Colonic mucosa (tissue), 4 donors: Measurements from ENCODE around the gene GTPBP3. TPM values are rescaled to one million over a fixed set of nuclear protein-coding genes. Genes with fewer than 3 reads are reported as not detected.
"Not testable (repeated sequence)": the region's sequence is repeated elsewhere in the genome, so short reads cannot be mapped to it uniquely, and the experiment has no call there.

Experiments
- DNase-seq: peaks from one replicate; pipeline ENCODE4 v3.0.0-alpha.2; 2020
- H3K27ac ChIP-seq: fragments of 200-600 bp; one replicate; pipeline ENCODE4 v1.8.0; 2021
- H3K27me3 ChIP-seq: fragments of 200-600 bp; one replicate; pipeline ENCODE4 v1.8.0; 2021
- H3K36me3 ChIP-seq: fragments of 200-600 bp; one replicate; pipeline ENCODE4 v1.8.0; 2021
- H3K4me1 ChIP-seq: fragments of 200-600 bp; one replicate; pipeline ENCODE4 v1.8.0; 2021; ENCODE audit warnings: mild to moderate bottlenecking
- H3K4me3 ChIP-seq: fragments of 200-600 bp; one replicate; pipeline ENCODE4 v1.8.0; 2021
- H3K9ac ChIP-seq, 2 donors: one replicate each; pipeline ENCODE4 v1.7.0; 2013; ENCODE audit warnings: control low read depth in 2 of 2, low read depth in 2 of 2, low read length in 2 of 2
- H3K9me3 ChIP-seq: fragments of 200-600 bp; one replicate; pipeline ENCODE4 v1.8.0; 2021
- intact Hi-C: fragments of 100-400 bp; cut with DNase I; formaldehyde crosslinking; loops from one replicate; pipeline ENCODE4 v1.14.1; 2022
- total RNA-seq, 2 donors: library from RNA; stranded (reverse); fragmentation: NEBNext Ultra II Directional in 1 of 2; extraction: Animal tissue kit (Norgen Biotek cat#: 25700) in 1 of 2; gene quantifications; one replicate each; pipeline ENCODE4 v1.2.1, GENCODE V29; 2021
- TF ChIP-seq, protein P1 (sequence below): fragments of 200-600 bp; IDR thresholded peaks from one replicate; pipeline ENCODE4 v1.8.0; 2022; ENCODE audit warnings: antibody characterized with exemption, mild to moderate bottlenecking
- donor health status: healthy.
- donor health status: DM: no; HTN: no; CAD: no.
- donor health status: DM: no; HTN: no; CAD: no.

The GTPBP3 gene
- total RNA-seq, 2 donors from 2014 or later: 15.4 to 26.9 TPM

DNA sequence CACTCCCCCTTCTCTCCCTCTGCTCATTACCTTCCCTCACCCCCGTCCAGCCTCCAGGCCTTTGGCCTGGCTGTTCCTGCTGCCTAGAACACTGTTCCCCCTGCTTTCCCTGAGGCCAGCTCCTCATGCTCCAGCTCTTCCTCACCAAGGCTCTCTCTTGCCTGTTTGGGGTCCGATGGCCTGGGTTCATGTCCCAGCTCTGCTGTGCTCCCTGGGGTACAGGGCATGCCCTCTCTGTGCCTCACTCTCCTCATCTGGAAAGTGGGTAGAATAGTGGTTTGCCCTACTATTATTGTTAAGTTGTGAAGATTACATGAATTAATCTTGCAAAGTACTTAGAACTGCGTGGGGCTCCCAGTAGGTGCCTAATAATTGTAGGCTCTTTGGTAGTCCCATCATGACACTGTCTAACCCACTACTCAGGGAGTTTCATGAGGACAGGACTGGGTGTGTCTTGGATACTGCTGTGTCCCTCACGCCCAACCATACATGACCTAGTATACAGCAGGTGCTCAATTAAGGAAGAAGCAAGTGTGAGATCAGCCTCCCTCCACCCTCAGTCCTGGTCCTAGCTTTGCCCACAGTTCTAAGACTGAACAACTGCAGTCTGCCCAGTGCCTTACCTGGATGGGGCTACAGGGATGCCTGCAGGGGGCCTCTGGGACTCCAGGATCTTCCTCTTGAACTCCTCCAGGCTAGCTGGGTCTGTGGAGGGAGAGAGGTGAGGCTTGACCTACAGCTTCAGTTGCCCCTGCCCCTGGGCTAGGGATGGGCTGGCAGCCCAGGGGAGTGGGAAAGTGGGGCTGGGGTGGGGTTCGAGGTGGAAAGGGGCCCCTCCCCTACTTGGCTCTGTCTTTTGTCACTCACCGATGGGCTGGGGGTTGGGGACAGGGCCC, 22.8 kb downstream of the GTPBP3 start:
- H3K27me3 ChIP-seq: no peaks in the 10 kb centered on the region
- H3K27ac ChIP-seq: no peak overlapping the region
- H3K4me1 ChIP-seq: no peaks in the 10 kb centered on the region
- TF ChIP-seq, protein P1, sequence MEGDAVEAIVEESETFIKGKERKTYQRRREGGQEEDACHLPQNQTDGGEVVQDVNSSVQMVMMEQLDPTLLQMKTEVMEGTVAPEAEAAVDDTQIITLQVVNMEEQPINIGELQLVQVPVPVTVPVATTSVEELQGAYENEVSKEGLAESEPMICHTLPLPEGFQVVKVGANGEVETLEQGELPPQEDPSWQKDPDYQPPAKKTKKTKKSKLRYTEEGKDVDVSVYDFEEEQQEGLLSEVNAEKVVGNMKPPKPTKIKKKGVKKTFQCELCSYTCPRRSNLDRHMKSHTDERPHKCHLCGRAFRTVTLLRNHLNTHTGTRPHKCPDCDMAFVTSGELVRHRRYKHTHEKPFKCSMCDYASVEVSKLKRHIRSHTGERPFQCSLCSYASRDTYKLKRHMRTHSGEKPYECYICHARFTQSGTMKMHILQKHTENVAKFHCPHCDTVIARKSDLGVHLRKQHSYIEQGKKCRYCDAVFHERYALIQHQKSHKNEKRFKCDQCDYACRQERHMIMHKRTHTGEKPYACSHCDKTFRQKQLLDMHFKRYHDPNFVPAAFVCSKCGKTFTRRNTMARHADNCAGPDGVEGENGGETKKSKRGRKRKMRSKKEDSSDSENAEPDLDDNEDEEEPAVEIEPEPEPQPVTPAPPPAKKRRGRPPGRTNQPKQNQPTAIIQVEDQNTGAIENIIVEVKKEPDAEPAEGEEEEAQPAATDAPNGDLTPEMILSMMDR: no peak
- H3K36me3 ChIP-seq: no peaks in the 10 kb centered on the region
- H3K9me3 ChIP-seq: no peaks in the 10 kb centered on the region
- H3K4me3 ChIP-seq: no peak overlapping the region
- intact Hi-C loops: no loop called here
- DNase-seq: no peak
- no peak overlapping the region for H3K9ac ChIP-seq

DNA sequence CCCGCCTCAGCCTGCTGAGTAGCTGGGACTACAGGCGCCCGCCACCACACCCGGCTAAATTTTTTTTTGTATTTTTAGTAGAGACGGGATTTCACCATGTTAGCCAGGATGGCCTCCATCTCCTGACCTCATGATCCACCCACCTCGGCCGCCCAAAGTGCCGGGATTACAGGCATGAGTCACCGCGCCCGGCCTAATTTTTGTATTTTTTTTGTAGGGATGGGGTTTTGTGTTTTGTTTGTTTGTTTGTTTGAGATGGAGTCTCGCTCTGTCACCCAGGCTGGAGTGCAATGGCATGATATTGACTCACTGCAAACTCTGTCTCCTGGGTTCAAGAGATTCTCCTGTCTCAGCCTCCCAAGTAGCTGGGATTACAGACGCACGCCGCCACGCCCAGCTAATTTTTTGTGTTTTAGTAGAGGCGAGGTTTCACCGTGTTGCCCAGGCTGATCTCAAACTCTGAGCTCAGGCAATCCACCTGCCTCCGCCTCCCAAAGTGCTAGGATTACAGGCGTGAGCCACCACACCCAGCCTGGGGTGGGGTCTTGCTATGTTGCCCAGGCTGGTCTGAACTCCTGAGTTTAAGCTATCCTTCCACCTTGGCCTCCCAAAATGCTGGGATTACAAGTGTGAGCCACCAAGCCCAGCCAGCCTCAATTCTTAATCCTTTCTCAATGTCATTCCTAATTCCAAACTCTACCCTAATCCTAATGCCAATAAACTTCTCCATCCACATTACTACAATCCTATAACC, 26.7 kb downstream of the GTPBP3 start:
- H3K27ac ChIP-seq, DNase-seq, H3K9me3 ChIP-seq, H3K27me3 ChIP-seq, H3K36me3 ChIP-seq, H3K9ac ChIP-seq, H3K4me3 ChIP-seq, intact Hi-C loops, H3K4me1 ChIP-seq: not testable (repeated sequence)

DNA sequence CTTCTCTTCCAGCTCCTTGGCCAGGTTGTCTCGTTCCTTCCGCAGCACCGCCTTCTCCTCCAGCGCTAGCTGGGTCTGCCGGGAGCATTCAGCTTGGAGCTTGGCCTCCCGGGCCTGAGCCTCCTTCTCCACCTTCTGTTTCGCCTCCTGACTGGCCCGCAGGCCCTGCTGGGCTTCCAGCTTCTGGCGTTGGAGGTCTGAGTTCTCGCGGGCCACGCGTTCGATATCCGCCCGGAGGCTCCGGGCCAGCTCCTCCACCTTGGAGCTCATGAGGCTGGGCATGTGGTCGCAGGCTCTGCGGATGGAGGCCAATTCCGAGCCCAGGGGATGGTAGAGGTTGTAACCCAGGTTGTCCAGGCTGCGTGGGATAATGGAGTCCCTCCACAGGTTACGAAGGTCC, 28.0 kb downstream of the GTPBP3 start:
- Histone ChIP-seq H3K4me1 (no peaks in the 10 kb centered on the region), H3K9ac (no peak overlapping the region), H3K9me3 (no peaks in the 10 kb centered on the region), H3K36me3 (no peaks in the 10 kb centered on the region), H3K27ac (no peak overlapping the region), H3K27me3 (no peaks in the 10 kb centered on the region), H3K4me3 (no peak overlapping the region)
- intact Hi-C loops: no loop called here
- no peak for DNase-seq
- TF ChIP-seq, protein P1: no peak

DNA sequence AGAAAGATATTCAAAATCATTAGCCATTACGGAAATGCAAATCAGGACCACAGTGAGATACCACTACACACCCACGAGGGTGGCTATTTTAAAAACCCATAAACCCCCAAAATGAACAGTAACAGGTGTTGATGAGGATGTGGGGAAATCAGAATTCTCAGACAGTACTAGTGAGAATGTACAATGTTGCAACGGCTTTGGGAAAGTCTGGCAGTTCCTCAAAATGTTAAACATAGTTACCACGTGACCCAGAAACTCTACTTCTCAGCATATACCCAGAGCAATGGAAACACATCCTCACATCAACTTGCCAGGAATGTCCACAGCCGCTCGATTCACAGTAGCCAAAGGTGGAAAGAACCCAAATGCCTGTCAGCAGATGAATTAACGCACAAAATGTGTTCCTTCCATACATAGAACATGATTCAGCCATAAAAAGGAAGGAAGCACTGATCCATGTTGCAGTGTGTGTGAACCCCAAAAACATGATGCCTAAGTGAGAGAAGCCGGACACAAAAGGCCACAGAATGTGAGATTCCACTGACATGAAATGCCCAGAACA, 32.8 kb downstream of the GTPBP3 start:
- DNase-seq: no peak
- no peaks in the 10 kb centered on the region for H3K36me3 ChIP-seq
- peak overlapping the region; percentile 12 for H3K27ac ChIP-seq
- H3K4me1 ChIP-seq: no peaks in the 10 kb centered on the region
- no peaks in the 10 kb centered on the region for H3K27me3 ChIP-seq
- no peak overlapping the region for H3K4me3 ChIP-seq
- H3K9me3 ChIP-seq: no peaks in the 10 kb centered on the region
- intact Hi-C loops: no loop called here
- TF ChIP-seq, protein P1: no peak
- no peak overlapping the region for H3K9ac ChIP-seq

DNA sequence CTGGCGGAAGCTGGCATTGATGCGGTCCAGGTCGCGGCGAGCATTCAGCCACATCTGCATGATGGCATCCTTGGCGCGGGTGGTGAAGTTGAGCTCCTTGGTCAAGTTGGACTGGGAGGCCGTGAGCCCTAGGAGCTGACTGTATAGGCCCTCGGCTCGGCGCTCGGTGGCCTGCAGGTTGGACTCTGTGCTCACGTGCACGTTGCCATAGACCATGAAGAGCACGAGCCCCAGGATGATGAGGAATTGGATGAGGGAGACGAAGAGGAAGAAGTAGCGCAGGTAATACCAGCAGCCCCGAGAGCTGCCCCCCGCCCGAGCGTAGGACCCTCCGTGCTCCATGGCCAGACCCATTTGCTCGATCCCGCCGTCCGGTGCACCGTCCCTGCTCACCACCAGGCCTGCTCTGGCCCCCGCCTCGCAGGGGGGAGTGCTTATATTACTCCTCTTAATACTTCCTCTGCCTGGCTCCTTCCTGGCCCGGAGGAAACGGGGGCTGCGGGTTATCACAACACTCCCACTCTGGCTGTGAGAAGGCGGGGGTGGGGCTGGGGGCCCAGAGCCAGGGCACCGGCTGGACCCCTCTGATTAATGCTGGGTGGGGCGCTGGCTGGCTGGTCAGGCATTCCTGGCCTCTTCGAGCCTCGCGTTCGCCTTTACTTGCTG, 39.7 kb downstream of the GTPBP3 start, which contains the start of gene PLVAP:
PLVAP (minus strand) TSS at position 408 of the 666 bp plus-strand sequence; CDS start at position 354, 54 bp downstream.
- no peak within 1 kb of the TSS for H3K27ac ChIP-seq

More for the DNA sequence above, 39.7 kb downstream of the GTPBP3 start, which contains the start of gene PLVAP:
- no peaks in the 10 kb centered on the region for H3K36me3 ChIP-seq
- no peaks in the 10 kb centered on the region for H3K27me3 ChIP-seq
- H3K9ac ChIP-seq: no peak within 1 kb of the TSS
- H3K4me1 ChIP-seq: no peaks in the 10 kb centered on the region
- no peak for DNase-seq
- peak within 1 kb of the TSS; percentile 2 for H3K4me3 ChIP-seq
- intact Hi-C loops: no loop called here
- no peaks in the 10 kb centered on the region for H3K9me3 ChIP-seq
- TF ChIP-seq, protein P1: no peak
